GM19239 (cell line): ENCODE data around the gene FAM24A.
A peak's percentile ranks its signal among the peaks of the same experiment; 100 is the strongest.

Source experiments
- DNase-seq: peaks from one replicate; pipeline ENCODE4 v3.0.0; 2011; ENCODE audit warnings: low spot score; ENCODE audit not compliant: insufficient read length
- FAIRE-seq: peaks from 2 replicates; lab custom pipeline; 2011; peaks lifted over from hg19 to GRCh38; lab: Jason Lieb, UNC

The FAM24A gene

DNA sequence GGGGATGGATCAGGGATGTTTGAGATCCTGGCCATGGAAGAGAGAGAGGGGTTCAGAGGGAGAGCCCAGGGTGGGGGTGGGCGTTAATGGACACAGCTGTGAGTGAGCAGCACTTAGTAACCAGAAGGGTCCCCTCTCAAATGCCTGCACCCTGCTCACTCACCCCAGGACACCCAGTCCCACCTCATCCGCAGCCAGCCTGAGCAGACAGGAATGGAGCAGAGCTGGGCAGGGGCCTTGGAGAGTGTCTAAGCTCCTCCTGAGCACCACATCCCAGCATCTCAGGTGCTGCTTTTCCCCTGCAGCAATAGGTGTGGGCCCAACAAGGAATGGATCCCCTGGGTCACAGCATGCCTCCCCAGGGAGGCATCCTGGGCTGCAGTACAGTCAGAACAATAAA, 5.3 kb downstream of the FAM24A start:
- no peak for FAIRE-seq
- no peak for DNase-seq

DNA sequence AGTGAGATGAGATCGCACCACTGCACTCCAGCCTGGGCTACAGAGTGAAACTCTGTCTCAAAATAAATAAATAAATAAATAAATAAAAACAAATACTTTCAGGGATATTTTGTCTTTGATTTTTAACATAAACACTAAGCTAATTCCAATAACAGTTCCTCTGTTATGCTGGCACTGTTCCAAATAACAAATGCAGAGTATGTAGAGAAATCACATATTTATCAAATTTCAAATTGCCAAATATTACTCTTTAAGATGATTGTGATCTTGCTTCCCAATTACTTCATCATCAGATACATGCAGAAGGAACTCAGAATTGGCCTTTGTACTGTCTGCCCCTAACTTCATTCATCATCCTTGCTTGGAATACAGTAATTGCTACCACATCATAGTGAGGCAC, 19.7 kb downstream of the FAM24A start:
- no peak for FAIRE-seq
- no peak for DNase-seq

DNA sequence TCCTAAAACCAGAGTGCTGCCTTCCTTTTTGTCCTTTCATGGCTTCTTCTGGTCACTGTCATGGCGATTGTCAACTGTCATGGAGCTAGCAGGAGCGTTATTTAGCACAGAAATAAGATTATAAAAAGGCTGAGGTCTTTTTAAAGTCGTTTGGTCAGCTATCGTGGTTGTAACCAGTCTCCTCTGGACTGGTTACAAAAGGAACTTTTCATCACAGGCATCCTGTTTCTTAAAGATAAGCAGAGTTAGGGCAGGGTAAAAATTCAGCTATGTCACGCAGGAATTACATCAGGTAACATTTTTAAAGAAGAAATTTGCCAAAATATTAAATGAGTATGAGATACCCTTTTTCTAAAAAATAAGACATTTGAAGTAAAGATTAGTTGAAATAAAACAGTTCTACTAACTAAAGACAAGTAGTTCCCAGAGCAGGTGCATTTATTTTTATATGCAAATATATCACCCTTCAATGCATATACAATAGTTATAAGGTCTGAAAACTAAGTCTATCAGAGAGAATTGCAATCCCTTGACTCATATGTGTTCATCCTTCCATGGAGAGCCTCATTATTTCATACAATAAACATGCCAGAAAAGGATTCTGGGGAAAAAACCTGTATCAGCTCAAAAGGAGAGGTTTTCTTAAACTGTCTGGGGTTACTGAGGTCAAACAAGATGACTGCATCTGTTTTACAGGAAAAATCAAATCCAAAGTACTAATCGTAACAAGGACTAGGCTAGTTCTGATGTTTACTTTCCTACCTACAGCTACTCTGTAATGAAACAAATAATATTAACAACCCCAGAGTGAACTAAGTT, 20.9 kb downstream of the FAM24A start:
- FAIRE-seq: no peak
- no peak for DNase-seq

DNA sequence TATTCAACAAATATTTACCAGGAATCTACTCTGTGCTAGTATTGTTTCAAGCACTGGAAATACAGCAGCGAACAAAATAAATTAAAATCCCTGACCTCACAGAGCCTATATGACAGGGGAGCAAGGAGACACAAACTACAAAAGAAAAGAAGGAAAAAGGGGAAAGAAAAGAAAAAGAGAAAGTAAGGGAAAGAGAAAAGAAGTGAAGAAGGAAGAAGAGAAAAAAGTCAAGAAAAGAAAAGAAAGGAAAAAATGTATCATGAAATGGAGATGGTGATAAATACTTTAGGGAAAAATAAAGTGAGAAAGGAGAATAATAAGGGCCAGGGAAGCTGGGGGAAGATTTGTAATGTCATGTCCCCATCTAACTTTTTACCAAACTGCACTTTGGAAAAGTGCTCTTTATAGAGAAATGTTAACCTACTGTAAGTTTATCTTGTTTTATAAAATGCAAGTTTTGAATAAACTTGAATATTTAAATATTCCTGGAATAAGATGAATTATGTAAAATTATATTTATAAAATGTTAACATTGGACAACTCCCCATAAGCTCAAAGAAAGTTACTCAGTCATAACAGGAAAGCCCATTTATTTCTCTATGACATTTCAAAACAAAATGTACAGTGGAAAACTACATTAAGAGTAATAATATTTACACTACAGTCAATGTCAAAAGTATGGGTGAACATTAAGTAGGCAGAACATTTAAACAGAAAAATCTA, 28.9 kb downstream of the FAM24A start:
- DNase-seq (no peak), FAIRE-seq (no peak)

DNA sequence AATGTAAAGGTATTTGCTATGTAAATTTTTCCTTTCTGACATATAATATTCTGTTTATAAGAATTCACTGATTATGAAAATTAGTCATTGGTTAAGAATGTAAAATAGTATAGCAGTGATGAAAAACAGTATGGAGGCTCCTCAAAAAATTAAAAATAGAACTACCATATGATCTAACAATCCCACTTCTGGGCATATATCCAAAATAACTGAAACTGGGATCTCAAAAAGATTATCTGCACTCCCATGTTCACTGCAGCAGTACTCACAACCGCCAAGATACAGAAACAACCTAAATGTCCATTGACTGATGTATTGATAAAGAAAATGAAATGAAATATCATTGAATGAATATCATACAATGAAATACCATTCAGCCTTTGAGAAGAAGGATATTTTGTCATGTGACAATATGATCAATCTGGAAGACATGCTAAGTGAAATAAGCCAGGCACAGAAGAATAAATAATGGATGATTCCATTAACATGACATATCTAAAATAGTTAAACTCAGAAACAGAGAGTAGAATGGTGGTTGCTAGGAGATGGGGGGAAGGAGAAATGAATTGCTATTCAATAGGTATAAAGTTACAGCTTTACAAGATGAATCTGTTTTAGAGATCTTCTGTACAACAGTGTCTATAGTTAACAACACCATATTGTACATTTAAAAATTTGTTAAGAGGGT, 29.6 kb downstream of the FAM24A start:
- FAIRE-seq: no peak

DNA sequence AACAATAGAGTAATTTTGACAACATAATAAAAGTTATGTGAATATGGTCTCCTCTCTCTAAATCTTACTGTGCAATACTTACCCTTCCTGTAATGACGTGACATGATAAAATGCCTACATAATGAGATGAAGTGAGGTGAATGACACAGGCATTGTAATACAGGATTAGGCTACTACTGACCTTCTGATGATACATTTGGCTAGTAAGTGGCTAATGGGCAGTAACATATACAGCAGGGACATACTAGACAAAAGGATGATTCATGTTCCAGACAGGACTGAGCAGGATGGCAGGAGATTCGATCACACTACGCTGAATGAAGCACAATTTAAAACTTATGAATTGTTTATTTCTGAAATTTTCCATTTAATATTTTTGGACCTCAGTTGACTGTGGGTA, 38.9 kb downstream of the FAM24A start:
- FAIRE-seq (peak; percentile 4), DNase-seq (no peak)

More for the DNA sequence above, 29.6 kb downstream of the FAM24A start:
- no peak for DNase-seq

DNA sequence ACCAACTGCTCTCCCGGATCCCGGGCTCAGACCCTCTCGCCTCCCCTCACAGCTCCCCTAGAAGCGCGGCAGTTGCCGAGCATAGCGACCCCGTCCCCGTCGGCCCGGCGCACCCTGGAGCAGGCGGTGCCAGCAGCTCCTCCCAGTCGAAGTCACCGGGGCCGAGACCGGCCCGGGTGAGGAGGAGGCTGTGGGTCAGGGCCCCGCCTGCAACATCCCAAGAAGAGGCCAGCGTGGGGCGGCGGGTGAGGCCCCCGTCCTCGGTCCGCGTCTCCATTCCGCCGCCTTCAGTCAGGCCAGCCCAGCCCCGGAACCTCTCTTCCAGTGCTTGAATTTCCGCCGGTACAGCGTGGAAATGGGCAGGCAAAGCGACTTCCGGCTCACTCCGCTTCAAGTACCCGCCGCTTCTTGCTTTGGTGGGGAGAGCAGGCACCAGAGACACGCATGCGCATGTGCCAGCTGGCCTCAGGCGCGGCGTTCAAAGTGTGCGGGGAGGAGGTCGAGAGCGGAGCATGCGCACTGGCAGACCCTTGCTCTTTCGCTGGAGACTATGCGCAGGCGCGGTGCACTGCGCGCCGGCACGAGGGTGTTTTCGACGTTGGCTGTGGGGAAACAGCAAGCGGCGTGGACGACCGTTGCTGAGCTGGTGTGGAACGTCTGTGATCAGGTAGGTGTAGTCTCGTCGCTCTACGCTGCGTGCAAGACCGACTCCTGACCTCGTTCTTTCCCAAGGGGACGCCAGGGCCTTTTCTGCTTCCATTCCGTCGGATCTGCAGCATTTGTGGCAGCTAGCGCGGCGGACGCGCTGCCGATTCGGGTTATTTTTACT, 43.7 kb downstream of the FAM24A start, which contains the start of gene C10orf88:
Gene C10orf88 (minus strand): TSS at position 326 of the 829 bp plus-strand sequence. CDS start 49 bp downstream, at position 277.
- FAIRE-seq (peak; percentile 96), DNase-seq (peak; percentile 85)

DNA sequence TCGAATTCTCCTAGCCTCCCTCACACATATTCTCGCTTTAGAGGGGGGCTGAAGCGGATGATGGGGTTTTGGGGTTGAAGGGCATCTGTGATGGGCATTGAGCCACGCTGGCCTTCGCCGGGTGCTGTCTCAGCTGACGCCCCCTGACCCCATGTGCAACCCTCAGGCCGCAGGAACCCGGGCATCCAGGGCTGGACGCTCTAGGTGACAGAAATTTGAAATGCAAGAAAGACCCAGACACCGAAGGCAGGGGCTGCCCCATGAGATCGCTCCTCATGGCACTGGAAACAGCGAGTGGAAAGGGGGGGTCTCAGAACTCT, 44.3 kb downstream of the FAM24A start:
- no peak for DNase-seq

DNA sequence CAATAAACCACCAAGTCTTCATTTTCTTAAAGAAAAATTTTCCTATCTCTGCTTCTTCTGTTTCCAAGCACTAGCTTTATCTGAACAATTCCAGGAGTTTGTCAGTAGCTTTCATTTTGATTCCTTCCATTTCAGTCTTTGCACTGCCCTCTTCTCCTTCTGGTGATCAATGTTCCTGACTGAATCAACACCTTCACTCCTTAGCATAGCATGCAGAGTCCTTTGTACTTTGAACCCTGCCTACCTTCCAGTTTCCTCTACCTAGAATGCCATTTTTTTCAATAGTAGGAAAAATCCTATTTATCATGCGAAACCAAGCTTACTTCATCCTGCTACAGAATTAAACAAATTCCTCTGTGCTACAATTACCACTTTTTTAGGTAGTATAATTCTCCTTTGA, 45.5 kb downstream of the FAM24A start:
- no peak for FAIRE-seq
- DNase-seq: no peak

More for the DNA sequence above, 44.3 kb downstream of the FAM24A start:
- FAIRE-seq: no peak

DNA sequence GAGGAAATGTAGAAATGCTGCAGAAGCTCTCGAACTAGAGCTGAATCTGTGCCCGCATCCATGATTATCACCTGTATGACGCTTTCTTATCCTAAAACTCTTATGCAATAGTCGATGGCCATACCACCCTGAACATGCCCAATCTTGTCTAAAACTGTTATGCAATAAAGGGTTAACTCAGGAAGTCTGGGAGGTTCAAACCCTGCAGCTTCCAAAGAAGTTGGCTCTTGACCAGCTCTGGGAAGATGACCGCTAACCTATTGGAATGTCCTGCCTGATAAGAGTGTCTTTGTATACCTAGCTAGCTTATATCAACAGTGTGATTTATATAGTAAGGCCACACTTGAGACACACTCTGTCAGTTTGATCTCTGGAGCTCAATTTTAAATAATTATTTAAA, 47.1 kb downstream of the FAM24A start:
- FAIRE-seq: no peak
- DNase-seq: no peak

DNA sequence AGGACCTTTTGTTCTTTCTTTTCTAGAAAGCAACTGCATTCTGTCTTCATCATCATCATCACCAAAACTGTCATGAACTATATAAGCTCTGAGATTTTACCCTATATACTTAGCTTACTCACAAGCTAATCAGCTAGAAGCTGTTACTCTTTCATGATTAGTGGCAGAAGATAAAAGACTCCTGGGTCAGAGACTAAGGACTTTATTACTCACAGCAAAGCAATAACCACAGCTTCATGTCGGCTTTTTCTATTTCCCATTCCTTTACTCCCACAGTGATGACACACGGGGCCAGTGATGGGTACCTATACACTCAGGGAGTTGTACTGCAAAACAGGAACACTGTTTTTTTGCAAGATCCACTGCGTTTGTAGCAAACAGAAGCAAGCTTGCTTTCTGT, 52.0 kb downstream of the FAM24A start:
- no peak for DNase-seq
- no peak for FAIRE-seq
